HG03558 (cell line): ENCODE results near the gene EXOSC3.
"Not testable (repeated sequence)": the region's sequence is repeated elsewhere in the genome, so short reads cannot be mapped to it uniquely, and the experiment has no call there.

Experiments used
- ATAC-seq: cut with Tn5 transposase; IDR thresholded peaks from one replicate; pipeline ENCODE4 v1.9.1; 2021; ENCODE audit warnings: moderate number of reproducible peaks; ENCODE audit not compliant: unreplicated experiment; ENCODE audit errors: extremely low read depth

The EXOSC3 gene

DNA sequence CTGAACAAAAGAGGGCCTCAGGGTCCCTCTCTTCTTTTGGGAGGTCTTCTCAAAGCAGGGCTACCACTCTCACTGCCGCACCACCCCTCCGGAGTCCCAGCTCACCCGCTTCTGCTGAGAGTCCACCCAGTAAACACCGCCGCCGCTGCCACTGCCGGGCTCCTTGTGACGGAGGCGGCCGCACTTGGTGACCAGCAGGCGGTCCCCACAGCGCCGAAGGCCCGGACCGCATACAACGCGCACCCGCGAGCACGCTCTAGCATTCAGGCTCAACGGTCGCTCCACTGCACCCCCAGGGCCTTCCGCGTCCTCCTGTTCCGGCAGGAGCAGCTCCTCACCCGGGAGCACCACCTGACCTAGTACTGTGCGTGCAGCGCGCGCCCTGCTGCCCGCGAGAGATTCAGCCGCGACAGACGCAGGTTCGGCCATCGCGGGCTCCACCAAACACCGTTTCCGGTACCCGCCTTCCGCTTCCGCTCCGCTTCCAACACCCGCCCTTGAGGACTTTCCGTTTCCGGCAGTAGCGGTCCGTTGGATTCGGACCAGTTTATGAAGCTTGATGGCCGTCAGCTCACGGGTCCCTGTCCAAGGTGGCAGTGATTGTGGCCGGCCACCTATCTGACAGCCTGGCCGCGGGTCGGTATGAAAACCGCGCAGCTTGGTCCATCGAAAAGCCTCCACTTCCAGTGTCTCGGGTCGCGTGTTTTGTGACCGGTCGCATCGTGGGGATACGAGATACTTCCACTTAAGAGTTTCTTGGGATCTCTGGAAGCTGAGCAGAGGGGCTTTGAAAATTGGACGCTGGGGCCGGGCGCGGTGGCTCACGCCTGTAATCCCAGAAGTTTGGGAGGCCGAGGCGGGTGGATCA lies at the start of gene EXOSC3:
Gene EXOSC3, minus strand, starts transcription at position 449 of the 868 bp plus-strand sequence. Its CDS starts 20 bp downstream, at position 429.
- peak; percentile 73 for ATAC-seq

DNA sequence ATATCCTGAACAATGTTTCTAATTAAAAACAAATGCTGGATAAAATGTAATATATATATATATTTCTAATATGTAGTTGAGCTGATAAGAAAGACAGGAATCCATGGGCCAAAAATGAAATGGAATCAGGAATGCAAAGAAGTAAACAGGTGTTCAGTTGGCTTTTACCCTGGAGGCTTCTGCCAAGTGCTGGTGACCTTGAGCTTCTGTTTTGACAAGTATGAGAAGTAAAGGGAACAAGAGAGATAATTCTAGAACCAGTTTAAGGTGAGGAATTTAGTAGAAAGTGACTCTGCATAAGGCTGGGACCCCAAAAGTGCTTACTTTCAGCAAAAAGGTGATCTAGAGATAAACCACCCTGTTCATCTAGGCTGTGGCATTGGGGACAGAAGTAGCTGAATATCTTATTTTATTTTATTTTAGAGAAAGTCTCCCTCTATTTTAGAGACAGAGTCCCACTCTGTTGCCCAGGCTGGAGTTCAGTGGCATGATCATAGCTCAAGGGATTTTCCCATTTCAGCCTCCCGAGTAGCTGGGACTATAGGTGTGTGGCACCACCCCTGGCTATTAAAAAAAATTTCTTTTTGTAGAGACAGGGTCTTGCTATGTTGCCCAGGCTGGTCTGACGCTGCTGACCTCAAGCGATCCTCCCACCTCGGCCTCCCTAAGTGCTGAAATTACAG lies 42.8 kb upstream of the EXOSC3 start:
- ATAC-seq = no peak

DNA sequence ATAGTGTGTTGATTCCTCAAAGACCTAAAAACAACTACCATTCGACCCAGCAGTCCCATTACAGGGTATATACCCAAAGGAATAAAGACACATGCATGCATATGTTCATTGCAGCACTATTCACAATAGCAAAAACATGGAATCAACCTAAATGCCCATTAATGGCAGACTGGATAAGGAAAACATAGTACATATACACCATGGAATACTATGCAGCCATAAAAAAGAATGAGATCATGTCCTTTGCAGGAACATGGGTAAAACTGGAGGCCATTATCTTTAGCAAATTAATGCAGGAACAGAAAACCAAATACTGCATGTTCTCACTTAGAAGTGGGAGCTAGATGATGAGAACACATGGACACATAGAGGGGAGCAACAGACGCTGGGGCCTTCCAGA lies 40.3 kb upstream of the EXOSC3 start:
- not testable (repeated sequence) for ATAC-seq

DNA sequence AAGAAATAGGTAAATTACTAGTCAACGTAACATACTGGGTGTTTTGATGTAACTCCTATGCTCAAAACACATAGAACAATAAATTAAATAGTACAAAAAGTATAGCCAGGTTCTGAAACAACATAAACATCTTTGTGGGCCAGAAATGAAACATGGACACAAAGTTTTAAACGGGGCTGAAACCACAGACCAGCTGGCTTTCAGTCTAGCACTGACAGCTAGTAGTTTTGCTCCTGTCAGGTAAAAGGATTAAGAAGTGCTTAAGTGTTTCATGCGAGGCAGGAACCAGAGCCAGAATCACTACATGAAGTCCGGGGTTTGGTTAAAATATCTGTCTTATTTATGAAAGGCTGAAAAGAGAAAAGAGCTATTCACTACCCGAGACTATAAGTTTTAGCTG lies 35.3 kb upstream of the EXOSC3 start:
- ATAC-seq = no peak

DNA sequence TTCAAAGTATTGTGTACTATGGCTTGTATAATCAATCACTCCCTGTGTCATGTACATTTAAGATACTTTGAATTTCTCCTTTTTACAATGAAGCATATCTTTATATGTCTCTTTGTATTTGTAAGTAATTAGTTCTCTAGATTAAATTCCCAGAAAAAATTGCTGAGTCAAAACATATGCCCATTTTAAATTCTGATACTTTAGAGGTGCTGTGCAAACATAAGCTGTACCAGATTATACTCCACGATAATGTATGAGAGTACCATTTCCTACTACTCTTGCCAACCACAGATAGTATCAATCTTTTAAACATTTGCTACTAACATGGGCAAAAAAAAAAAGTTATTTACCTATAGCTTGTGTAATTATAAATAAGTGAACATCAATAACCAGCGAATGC lies 34.0 kb upstream of the EXOSC3 start:
- no peak for ATAC-seq

DNA sequence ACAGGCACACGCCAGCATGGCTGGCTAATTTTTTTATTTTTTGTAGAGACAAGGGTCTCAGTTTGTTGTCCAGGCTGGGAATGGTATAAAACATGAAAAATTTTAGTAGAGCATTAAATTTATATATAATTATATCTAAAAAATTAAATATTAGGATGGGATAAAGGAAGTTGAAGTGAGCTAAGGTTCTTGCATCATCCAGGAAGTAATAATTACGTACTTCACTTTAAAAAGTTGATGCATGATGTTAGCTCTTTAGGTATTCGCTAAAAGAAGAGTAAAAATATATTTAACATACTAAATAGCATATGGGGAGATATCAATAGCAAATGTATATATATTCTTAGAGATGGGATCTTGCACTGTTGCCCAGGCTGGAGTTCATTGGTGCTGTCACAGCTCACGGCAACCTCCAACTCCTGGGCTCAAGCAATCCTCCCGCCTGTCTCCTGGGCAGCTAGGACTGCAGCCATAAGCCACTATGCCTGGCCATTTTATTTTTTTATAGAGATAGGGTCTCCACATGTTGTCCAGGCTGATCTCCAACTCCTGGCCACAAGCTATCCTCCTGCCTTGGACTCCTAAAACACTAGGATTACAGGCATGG lies 28.0 kb upstream of the EXOSC3 start:
- ATAC-seq = no peak

DNA sequence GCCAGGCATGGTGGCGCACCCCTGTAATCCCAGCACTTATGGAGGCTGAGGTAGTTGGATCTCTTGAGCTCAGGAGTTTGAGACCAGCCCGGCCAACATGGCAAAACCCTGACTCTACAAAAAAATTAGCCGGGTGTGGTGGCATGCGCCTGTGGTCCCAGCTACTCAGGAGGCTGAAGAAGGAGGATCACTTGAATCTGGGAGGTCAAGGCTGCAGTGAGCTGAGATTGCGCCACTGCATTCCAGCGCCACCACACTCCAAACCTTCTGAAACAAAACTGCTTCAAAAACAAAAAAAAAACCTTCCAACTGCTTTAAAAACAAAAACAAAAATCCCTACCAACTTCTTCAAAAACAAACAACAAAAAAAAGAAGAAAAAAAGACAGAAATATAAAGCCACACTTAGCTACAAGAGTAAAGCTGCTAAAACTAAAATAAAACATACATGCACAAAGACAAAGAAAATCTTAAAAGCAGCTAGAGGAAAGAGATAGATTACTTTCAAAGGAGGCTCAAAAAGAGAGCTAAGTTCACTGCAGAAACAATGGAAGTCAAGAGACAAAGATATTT lies 27.1 kb upstream of the EXOSC3 start:
- ATAC-seq = no peak

DNA sequence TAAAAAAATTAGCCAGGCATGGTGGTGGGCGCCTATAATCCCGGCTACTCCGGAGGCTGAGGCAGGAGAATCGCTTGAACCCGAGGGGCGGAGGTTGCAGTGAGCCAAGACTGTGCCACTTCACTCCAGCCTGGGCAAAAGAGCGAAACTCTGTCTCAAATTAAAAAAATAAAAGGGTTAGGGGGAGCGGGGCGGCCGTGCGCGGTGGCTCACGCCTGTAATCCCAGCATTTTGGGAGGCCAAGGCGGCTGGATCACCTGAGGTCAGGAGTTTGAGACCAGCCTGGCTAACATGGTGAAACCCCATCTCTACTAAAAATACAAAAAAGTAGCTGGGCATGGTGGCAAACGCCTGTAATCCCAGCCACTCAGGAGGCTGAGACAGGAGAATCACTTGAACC lies 24.8 kb upstream of the EXOSC3 start:
- not testable (repeated sequence) for ATAC-seq

DNA sequence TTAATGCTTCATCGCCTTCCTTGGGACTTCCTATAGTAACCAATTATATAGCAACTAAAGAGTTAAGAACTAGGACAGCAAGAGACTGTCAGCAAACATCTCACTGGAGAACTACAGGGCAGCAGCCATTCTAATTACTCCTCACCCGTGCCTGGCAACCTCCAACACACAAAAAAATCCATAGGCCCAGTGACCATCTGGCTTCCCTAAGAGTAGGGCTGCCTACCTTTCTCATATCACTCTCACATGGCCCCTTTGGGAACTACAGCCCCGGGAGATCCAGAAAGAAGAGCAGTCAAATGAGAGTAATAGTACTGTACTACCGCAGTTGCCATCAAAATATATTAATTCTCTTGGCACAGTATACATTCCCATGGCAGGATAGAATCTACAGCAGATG lies 21.4 kb upstream of the EXOSC3 start:
- no peak for ATAC-seq

DNA sequence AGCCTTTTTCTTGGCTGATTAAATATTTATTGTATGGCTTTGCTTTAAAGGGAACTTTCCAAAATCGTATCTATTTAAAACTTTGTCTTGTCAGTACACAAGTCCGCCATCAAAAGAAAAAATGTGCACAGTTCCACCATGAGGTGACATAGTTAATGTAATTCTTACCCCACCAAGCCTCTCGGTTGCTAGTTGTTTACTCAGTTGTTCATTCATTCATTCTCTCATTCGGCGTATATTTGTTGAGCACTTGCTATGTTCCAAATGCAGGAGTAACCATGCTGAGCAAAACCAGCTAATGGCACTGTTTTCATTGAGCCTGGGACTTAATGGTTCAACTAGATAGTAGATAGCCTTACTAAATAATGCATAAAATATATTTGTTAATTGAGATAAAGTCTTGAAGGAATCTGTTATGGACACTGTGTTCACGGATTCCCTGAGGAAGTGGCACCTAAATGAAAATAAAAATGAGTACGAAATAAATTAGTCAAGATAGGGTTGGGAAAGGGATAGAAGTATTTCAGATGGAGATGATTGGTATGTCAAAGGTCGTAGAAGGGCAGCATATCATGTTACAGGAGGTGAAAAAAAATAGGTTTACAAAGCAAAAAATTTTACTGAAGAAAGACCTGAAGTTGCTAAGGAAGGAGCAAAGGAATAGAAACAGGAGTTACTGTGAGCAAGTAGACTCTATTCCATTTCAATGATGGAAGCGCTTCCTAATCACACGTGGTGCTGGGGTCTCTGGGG lies 17.3 kb upstream of the EXOSC3 start:
- ATAC-seq = no peak

DNA sequence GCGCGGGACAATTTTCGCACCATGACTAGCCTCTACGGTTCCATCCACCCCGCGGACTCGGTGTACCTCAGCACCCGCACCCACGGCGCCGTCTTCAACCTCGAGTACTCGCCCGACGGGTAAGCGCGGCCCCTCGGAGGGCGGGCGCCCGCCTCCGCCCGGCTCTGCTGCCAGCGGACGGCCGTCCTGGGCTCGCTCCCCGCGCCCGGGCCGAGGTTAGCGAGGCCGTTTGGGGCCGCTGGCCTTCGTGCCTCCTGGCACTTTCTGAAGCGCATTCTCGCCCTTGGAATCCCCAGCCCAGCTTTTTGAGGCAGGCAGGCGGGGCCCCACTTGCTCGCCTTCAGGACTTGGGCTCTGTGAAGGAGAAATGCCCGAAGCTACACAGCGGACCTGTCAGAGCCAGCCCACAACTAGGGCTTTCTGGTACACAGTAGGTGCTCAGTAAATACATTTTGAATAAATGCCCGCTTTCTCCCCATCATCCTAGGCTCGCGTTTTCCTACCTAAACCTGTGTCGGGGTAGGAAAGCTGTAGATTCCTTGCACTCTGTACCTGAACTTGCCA lies 16.5 kb upstream of the EXOSC3 start:
- ATAC-seq = no peak

DNA sequence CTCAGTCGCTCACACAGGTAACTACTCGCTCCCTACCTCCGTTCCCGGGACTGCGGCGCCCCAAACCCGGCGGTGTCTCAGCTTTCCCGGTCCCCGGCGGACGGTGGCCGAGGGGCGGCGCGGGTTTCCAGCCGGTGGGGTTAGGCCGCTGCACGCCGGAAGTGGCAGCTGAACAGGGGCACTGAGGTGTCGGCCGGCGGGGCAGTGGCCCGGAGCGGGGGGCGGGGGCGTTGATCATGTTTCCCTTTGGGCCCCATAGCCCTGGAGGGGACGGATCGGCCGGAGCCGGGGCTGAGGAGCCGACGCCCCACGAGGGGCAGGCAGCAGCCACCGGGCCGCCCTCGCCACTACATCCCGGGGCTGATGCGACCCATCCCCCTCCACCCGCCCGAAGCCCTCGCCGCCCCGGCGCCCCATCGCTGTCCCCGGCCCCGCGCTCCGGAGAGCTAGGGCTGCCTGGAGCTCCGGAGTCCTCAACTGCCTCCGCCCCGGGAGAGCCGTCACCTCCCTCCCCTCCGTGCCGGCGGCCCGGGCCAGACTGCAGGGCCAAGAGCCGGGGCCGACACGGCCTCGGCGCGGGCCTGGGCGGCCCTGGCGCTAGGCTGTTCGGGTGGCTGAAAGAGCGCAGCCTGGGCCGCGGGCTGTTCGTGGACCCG lies 15.9 kb upstream of the EXOSC3 start, which contains the start of gene DCAF10:
Gene DCAF10, plus strand, starts transcription at position 167 of the 656 bp plus-strand sequence. Its CDS starts 70 bp downstream, at position 237.
- no peak for ATAC-seq

DNA sequence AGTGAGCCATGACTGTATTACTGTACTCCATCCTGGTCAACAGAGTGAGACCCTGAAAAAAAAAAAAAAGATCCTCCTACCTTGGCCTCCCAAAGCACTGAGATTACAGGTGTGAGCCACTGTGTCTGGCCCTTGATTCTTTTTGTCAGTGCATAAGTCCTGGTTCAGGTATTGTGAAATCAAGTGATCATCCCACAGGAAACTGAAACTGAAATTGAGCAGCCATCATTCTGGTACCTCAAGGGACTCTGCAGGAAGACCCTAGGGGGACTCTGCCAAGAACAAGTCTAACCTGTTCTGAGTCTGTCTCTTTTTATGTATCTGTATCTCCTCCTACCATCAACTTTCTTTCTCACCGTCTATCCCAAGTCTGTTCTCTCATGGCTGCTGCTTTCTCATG lies 13.8 kb upstream of the EXOSC3 start:
- no peak for ATAC-seq

DNA sequence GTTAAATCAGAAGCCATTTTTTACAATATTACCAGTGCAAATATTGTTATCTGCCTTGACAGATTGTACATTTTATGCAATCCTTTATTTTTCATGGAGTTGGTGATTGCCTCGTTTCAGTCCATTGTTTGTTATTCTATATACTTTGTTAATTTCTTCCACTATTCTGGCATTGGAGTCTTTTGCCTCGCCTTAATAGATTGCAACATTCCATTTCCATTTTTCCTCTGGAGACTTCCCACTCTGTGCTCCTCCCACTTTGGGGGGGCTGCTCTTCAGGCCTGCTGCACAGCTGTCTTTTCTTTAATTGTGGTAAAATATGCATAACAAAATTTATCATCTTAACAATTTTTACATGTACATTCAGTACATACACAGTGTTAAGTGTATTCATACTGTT lies 11.4 kb upstream of the EXOSC3 start:
- ATAC-seq = no peak

DNA sequence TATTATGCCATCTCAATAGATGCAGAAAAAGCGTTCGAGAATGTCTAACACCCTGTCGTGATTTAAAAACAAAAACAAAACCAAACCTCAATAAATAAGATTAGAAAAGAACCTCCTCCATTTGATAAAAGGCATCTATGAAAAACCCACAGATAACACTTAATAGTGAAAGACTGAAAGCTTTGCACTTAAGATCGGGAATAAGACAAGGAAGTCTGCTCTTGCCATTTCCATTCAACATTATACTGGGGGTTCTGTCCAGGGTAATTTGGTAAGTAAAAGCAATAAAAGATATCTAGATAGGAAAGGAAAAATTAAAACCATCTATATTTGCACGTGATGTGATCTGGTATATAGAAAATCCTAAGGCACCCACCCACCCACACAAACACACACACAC lies 7.3 kb upstream of the EXOSC3 start:
- no peak for ATAC-seq

DNA sequence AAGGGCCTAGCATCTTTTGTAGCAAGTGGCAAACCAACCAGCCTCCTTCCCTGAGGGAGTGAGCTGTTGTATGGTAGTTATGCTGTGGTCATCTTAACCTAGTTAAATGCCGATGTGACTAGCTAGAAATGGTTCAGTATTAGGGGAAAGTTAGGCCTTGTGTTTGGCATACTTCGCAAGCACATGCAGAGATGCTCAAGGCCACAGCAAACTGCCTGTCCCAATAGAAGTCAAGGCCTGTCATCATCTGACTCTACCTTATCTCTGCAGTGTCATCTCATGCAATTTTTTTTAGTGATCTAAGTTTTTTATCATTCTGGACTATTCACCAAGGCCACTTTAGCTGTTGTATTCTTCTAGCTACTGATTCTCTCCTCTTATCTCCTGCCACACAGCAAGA lies 5.2 kb upstream of the EXOSC3 start:
- ATAC-seq = no peak

DNA sequence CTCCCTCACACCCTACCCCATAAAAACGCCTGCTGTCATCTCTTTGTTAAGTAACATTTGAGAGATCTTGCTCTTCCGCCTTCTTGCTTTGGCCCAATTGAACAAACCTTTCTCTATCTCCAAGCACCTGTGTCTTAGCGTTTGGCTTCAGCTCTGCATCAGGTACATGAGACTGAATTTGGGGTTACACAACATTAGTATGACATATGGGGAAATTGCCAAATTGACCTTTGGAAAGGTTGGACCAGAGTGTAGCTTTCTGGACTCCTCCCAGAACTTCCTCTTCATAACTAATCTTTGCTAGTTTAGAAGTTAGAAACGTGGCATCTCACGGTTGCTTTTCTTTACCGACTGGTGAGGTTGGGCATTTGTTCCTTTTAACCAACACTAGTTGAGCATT lies 3.5 kb upstream of the EXOSC3 start:
- no peak for ATAC-seq

DNA sequence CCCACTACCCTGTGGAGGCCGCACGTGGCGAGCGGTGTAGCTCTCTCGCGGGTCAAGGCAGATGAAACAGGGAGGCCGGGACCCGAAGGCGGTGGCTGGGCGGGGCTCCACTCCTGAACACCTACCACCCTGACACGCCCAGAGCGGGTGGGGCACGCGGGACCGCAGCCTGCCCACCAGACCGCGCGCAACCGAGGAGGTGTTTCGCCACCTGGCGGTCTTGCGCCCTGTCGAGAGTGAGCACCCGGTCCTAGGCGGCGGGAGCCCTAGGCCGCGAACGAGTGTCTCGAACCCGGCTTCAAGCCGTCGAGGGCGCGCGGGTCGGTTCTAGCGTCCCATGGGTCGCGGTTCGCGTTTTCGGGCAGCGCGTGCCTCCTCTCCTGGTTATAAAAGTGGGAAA lies 2.2 kb upstream of the EXOSC3 start:
- no peak for ATAC-seq

DNA sequence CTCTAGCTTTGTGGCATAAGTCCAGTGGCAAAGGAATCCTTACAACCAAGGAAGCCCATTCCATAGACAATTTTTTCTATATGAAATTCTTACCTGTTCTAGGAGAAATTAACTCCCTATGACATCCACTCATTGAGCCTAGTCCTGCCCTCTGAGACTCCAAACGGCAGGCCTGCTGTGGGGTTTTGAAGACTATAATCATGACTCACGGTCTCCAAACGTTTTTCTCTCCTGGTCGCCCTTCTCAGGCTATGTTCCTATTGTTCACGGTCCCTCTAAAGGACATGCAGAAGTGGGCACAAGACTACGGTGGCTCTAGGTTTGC lies 611 bp downstream of the EXOSC3 start:
- ATAC-seq = no peak
